D341Med (cell line): ENCODE results near the gene CAPN12.
A peak's percentile ranks its signal among the peaks of the same experiment; 100 is the strongest.

Source experiments
- DNase-seq: peaks from one replicate; pipeline ENCODE4 v3.0.0; 2012; ENCODE audit warnings: low spot score

CAPN12 gene

DNA sequence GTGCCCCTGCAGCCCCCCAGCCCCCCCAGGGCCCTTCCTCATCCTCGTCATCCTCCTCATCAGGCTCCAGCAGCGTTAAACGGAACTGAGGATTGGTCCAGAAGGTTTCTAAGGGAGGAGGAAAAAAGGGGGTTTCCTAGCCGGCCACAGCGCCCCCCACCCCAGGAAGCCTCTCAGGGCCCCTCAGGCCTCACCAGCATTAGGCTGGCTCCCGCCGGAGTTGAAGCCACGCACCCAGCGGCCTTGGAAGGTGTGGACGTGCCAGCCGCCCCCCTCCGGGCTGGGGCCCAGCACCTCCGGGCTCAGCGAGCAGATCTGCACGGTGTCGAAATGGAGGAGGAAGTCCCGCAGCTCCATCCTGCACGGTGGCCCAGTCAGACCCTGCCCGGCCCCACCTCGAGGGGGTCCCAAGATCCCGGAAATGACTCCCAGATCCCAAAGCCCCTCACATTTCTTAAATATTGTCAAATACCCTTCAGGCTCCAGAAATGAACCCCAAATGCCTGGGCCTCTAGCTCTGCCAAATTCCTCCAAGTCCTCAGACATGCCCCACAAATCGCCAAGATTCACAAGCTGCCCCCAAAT is 6.9 kb downstream of the CAPN12 start:
- no peak for DNase-seq

DNA sequence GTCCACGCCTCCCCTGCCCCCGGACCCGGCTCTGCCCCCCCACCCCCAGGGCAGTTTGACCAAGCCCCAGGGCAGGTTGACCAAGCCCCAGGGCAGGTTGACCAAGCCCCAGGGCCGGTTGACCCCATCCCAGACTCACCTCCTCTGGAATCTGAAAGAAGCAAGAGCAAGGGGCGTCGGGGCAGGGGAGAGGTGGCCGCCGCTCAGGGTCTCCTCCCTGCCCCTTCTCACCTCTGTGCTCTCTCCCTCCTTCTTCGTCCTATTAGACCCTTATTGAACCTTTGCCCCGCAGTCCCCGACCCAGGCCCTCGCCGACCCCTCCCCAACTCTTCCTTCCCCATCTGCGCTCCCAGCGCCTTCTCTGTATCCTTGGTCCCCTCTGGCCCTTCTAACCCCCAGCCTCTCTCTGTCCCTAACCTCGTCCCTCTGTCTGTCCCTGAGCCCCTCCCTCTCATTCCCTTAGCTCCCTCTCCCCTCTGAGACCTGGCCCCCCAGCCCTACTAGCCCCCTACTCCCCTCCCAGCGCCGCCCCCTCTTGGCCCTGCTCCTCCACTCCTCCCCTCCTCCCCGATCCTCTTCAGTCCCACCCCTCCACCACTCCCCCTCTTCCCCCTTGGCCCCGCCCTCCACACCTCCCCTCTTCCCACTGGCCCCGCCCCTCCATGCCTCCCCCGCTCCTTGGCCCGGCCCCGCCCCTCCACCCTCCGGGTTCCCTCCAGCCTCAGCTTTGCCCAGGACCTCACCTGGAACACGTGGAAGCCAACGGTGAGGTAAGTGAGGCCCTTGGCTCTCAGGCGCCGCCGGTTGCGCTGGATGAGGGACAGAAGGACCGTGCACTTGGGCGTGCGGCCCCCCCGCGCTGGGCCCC is 7.6 kb downstream of the CAPN12 start:
- DNase-seq: peak; percentile 81

DNA sequence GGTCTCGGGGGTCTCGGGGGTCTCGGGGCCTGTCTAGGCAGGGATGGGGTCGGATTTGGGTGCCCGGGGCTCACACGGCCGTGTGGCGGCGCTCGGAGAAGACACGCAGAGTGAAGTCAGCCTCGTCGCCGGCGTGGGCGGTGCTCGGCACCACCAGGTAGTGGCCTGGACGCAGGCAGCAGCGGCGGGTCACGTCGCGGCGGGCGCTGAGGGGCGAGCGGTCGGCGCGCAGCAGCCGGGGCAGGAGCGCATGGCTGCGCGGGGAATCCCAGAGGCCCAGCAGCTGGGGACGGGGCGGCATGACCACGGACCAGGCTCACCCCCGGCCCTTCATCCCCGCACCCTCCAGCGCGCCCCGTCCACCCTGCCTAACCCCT is 8.2 kb downstream of the CAPN12 start:
- peak; percentile 74 for DNase-seq

DNA sequence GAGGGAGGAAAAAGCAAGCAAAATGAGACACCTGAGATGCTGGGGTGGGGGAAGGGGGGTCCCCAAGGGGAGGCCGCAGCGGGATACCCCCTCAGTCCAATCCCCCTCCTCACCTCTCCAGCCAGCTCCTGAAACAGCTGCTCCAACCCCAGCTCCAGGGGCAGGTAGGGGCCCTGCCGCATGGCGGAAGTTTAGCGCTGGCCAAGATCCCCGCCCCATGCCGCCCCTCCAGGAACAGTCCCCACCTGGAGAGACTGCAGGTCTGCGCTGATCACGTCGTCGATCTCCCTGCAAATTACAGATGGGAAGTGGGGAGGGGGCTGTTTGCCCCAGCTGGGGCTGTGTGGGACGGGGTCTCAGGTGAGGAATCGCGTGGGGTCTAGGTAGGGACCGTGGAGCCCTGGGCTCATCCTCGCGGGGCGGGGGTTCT is 9.0 kb downstream of the CAPN12 start:
- DNase-seq: no peak

DNA sequence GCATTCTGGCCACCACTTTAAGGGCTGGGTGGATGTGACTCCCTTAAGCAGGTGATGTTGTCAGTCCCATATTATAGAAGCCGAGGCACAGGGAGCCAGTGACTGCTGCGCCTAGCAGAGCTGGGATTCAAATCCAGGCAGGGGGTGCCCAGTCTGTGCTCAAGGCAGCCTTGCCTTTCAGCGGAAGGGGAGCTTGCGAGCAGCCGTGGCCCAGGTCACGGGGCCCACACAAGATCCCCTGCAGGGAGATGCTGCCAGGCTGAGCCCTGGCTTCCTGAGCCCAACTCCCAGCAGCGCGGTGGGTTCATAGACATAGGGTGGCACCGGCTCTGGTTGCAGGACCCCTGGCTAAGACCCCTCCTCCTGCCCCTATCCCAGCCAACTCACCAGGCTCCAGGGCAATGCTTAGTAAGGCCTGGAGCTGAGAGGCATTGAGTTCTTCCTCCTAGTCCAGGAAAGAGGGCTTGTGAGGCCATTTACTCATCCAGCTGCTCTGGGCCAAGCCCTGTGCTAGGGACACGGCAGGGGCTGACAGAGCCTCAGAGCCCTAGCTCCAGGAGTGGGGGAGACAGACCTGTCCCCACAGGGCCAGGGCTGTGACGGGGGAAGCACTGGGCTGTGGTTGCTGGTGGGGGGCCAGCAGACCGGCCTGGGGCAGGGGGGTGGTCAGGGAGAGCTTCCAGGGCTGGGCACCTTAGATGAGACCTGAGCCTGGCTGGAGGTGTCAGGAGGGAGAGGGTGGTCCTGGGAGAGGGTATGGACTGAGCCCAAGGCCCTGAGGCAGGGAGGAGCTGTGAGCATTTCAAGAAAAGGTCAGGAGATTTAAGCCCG is 9.6 kb downstream of the CAPN12 start:
- DNase-seq: no peak

DNA sequence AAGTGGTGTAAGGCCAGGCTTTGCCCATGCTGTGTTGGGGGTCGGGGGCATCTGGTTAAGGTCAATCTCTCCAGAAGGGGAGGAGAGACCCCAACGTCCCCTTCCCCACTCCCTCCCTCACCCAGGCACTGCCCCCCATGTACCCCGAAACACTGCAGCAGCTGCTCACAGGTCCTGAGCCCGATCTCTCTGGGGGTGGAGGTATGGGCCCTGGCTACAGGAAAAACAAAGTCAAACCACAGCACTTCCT is 10.2 kb downstream of the CAPN12 start:
- DNase-seq: no peak

GRCh38 chr19:38733493-38734175 is 10.6 kb downstream of the CAPN12 start:
- DNase-seq: no peak

- DNase-seq: no peak
Observed at GRCh38 chr19:38733241-38733492, 11.1 kb downstream of the CAPN12 start.

DNA sequence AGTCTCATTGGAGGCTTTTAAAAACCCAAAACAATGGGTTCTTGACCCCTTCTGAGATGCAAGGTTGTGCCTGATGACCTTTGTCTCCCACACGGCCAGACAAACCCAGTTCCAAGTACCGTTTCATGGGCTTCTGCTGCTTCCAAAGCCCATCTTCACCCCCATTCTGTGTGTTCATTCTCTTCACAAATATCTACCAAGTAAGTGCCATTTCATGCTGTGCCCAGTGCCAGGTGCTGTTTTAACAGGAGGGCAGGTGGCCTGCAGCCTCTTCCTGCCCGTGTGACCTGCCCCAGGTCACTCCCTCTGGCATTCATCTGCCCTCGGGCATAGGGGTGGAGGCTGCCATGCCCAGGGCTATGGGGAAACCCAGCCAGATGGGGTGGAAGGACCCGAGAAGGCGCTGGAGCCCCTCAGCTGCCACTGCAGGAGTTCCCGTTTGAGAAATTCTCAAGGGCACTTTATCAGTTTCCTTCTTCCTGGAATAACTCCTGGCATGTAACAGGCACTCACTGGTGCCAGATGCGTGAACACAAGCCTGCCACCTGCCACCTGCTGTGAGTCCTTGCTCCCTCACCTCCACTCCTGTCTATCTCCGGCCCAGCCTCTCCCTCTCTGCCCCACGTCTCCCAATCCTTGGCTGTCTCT is 12.5 kb downstream of the CAPN12 start:
- no peak for DNase-seq

- no peak for DNase-seq
Observed at GRCh38 chr19:38730731-38731589, 13.3 kb downstream of the CAPN12 start.

DNA sequence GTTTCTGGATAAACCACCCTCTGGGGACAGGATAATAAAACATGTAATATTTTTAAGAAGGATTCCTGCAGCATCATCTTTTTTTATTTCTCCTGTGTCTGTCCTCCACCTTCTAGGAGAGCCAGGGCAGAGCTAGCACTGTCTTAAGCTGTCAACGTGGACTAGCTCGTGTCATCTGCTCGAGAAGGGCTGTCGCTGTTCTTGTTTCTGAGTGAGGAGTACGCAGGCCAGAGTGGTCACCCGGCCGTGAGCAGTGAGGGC is 13.9 kb downstream of the CAPN12 start:
- DNase-seq: no peak

GRCh38 chr19:38729653-38730469 is 14.4 kb downstream of the CAPN12 start:
- peak; percentile 83 for DNase-seq

- no peak for DNase-seq
Observed at GRCh38 chr19:38728752-38729541, 15.3 kb downstream of the CAPN12 start.

GRCh38 chr19:38727868-38728660 is 16.2 kb downstream of the CAPN12 start:
- no peak for DNase-seq

DNA sequence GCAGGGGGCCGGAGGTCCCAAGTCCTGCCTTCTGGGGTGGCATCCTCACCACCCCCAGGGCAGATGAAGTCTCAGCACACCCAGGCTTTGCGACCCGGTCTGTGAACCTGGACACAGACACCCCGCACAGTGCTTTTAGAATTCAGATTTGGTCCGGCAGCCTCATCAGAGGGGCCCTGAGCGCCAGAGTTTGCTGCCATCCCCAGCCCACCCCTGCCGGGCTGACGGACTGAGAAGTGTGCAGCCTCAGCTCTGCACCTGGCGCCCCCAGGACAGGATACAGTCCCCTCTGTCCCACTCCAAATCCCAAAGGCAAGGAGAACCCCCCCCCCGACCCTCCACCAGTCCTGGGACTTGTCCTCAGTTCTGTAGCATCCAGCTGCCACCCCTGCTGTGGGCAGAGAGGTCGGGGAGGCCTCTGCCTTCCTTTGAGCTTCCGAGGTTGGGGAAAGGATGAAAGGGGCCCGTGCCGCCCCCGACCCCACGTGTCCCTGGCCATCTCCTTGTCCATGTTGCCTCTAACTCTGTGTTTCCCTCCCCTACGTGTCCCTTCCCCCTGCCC is 16.9 kb downstream of the CAPN12 start:
- no peak for DNase-seq

DNA sequence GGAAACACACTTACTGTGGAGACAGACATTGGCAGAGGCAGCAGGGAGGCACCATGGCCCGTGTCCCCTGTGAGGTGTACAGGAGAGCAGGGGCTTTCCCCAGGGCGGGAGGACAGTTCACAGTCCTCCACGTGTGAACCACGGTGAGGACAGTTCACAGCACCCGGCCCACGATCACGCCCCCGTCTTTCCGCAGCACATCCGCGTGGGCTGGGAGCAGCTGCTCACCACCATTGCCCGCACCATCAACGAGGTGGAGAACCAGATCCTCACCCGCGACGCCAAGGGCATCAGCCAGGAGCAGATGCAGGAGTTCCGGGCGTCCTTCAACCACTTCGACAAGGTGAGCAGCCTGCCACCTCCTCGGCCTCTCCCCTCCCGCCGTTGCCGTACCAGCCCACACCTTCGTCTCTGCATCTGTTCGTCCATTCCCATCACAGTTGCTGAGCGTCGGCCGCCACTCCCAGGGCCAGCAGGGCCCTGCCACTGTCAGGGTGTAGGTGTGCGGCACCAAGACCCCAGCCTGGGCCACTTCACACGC is 17.4 kb downstream of the CAPN12 start:
- DNase-seq: no peak

DNA sequence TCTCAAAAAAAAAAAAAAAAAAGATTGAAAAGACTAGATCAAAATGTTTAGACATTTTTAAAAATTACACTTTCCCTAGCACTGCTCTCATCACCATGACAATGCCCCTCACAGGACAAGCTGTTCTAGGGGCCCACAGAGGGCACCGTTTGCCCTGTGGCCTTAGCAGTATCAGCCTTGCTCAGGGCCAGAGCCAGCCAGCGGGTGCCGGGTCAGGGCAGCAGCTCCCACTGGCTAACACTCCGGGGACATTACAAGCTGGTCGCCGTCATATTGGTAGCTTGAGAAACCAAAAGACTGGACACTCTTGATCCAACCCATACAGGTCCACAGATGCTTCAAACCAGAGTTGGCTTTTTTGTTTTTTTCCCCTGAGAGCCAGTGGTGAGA is 18.0 kb downstream of the CAPN12 start:
- no peak for DNase-seq

DNA sequence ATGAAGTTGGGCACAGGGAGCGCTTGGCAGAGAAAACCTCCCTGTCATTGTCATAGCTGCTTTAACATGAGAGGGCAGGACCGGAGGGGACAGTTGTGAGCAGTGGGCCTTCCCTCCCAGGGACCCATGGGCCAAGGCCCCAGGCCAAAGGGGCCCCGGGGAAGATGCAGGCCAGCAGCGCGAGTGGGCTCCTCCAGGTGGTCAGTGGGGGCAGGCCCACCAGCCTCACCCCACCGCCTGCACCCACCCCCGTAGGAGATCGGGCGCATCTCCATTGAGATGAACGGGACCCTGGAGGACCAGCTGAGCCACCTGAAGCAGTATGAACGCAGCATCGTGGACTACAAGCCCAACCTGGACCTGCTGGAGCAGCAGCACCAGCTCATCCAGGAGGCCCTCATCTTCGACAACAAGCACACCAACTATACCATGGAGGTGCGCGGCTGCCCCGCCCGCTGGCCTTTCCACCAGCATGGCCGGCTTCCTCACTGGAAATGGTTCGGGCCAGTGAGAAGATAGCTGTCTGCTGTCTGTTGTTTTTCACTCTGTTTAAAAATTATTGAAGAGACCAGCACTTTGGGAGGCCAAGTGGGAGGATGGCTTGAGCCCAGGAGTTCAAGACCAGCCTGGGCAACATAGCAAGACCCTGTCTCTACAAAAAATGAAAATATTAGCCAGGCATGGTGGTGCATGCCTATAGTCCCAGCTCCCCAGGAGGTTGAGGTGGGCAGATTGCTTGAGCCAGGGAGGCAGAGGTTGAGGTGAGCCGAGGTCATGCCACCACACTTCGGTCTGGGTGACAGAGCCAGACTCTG is 18.6 kb downstream of the CAPN12 start:
- DNase-seq: no peak
